Endothelial cell of umbilical vein (primary cell): ENCODE measurements around the gene CEACAM20. TPM values are rescaled to one million over a fixed set of nuclear protein-coding genes. Genes with fewer than 3 reads are reported as not detected.

Experiments
- BruUV-seq: library from RNA; stranded (reverse); fragments of 400-500 nt; replicated peaks from 2 replicates; lab custom pipeline; 2021; lab: Mats Ljungman, UMichigan
- CTCF ChIA-PET: fragments of 300-600, 350-600 bp; sonication (Branson Sonifier 250); formaldehyde crosslinking; loops from one replicate; lab custom pipeline; 2021; ENCODE audit warnings: antibody characterized with exemption, inconsistent platforms; lab: Charles Lee
- POLR2A ChIA-PET: fragments of 300-600, 350-600 bp; sonication (Branson Sonifier 250); formaldehyde crosslinking; loops from one replicate; lab custom pipeline; 2021; ENCODE audit warnings: antibody characterized with exemption, inconsistent platforms; lab: Charles Lee
- DNase-seq: peaks from one replicate; pipeline ENCODE4 v3.0.0-alpha.2; 2011; ENCODE audit warnings: low read depth, low spot score
- FAIRE-seq: peaks from 2 replicates; lab custom pipeline; 2011; peaks lifted over from hg19 to GRCh38; lab: Jason Lieb, UNC
- H2AFZ ChIP-seq: 2 replicates; pipeline ENCODE4 v1.6.0; 2012; ENCODE audit warnings: low read depth, low read length, control low read depth, inconsistent platforms
- H3K27ac ChIP-seq: 2 replicates; pipeline ENCODE4 v1.5.1; 2011; ENCODE audit warnings: low read depth, mild to moderate bottlenecking, control low read depth, low read length, moderate library complexity; ENCODE audit not compliant: insufficient read depth
- H3K27me3 ChIP-seq, 2 experiments: 2 replicates each; pipeline versions ENCODE4 v1.6.0 to v1.6.1; 2011; ENCODE audit warnings: low read length in 2 of 2, mixed read lengths in 1 of 2; ENCODE audit not compliant: control insufficient read depth in 2 of 2, insufficient read depth in 2 of 2
- H3K36me3 ChIP-seq, 2 experiments: 2 replicates in 1 of 2; 3 replicates in 1 of 2; pipeline ENCODE4 v1.5.1; 2011; ENCODE audit warnings: low read length in 2 of 2, mild to moderate bottlenecking in 1 of 2, moderate library complexity in 1 of 2; ENCODE audit not compliant: control insufficient read depth in 2 of 2, insufficient read depth in 2 of 2; ENCODE audit errors: extremely low read depth in 1 of 2
- H3K4me1 ChIP-seq: 3 replicates; pipeline ENCODE4 v1.5.1; 2011; ENCODE audit warnings: mild to moderate bottlenecking, low read length; ENCODE audit not compliant: control insufficient read depth, insufficient read depth; ENCODE audit errors: extremely low read depth
- H3K4me2 ChIP-seq: 2 replicates; pipeline ENCODE4 v1.6.1; 2011; ENCODE audit warnings: low read length, control low read depth, mixed read lengths; ENCODE audit not compliant: insufficient read depth
- H3K4me3 ChIP-seq, 3 experiments: fragments of 200-600 bp in 1 of 3; sonication (generic), shearing (Covaris generic) in 1 of 3; replicated peaks in 1 of 3; 2 replicates each; pipeline ENCODE4 v1.5.1; 2011 to 2016; ENCODE audit warnings: control low read depth in 3 of 3, low read length in 3 of 3, mild to moderate bottlenecking in 2 of 3, inconsistent platforms in 1 of 3, low read depth in 1 of 3, moderate library complexity in 1 of 3; ENCODE audit not compliant: insufficient read depth in 1 of 3
- H3K79me2 ChIP-seq: 2 replicates; pipeline ENCODE4 v1.6.0; 2012; ENCODE audit warnings: low read length, inconsistent platforms; ENCODE audit not compliant: control insufficient read depth, insufficient read depth
- H3K9ac ChIP-seq: replicated peaks from 2 replicates; pipeline ENCODE3; 2011; ENCODE audit warnings: low read length, control low read depth; ENCODE audit not compliant: insufficient read depth; ENCODE audit errors: extremely low read depth
- H3K9me1 ChIP-seq: replicated peaks from 3 replicates; pipeline ENCODE4 v1.6.0; 2011; ENCODE audit warnings: mild to moderate bottlenecking, low read length; ENCODE audit not compliant: control insufficient read depth, insufficient read depth; ENCODE audit errors: extremely low read depth
- H3K9me3 ChIP-seq: replicated peaks from 2 replicates; pipeline ENCODE4 v1.5.1; 2012; ENCODE audit warnings: low read length, inconsistent platforms; ENCODE audit not compliant: control insufficient read depth, insufficient read depth
- H4K20me1 ChIP-seq: replicated peaks from 2 replicates; pipeline ENCODE3; 2011; ENCODE audit warnings: mild to moderate bottlenecking, low read length; ENCODE audit not compliant: control insufficient read depth, insufficient read depth; ENCODE audit errors: extremely low read depth
- EZH2 ChIP-seq: IDR thresholded peaks from 2 replicates; pipeline ENCODE4 v1.6.1; 2012; ENCODE audit warnings: borderline replicate concordance, low read depth, mild to moderate bottlenecking, moderate library complexity, low read length, inconsistent platforms; ENCODE audit not compliant: severe bottlenecking
- FOS ChIP-seq: IDR thresholded peaks from 2 replicates; pipeline ENCODE4 v1.6.1; 2011; ENCODE audit warnings: mild to moderate bottlenecking, low read length, moderate library complexity, borderline replicate concordance; ENCODE audit not compliant: insufficient read depth
- GATA2 ChIP-seq: IDR thresholded peaks from 2 replicates; pipeline ENCODE4 v1.7.0; 2011; ENCODE audit warnings: low read depth, mild to moderate bottlenecking, moderate library complexity, mixed read lengths, low read length; ENCODE audit not compliant: insufficient read length, insufficient read depth
- JUN ChIP-seq: IDR thresholded peaks from 2 replicates; pipeline ENCODE4 v1.6.1; 2011; ENCODE audit warnings: borderline replicate concordance, low read depth; ENCODE audit not compliant: insufficient read length, insufficient read depth
- MYC ChIP-seq: IDR thresholded peaks from one replicate; pipeline ENCODE4 v1.6.1; 2011; ENCODE audit warnings: mild to moderate bottlenecking, low read depth, low read length
- POLR2A ChIP-seq: IDR thresholded peaks from 2 replicates; pipeline ENCODE4 v1.6.1; 2012; ENCODE audit warnings: low read depth, mild to moderate bottlenecking, control low read depth, low read length
- POLR2AphosphoS5 ChIP-seq: IDR thresholded peaks from 2 replicates; pipeline ENCODE4 v1.6.1; 2012; ENCODE audit warnings: low read depth, mild to moderate bottlenecking, control low read depth, low read length, moderate library complexity; ENCODE audit not compliant: insufficient read depth
- dilution Hi-C: fragments of 300-500 bp; cut with MboI; formaldehyde crosslinking; loops from one replicate; pipeline ENCODE4 v1.15.0; 2019; ENCODE audit warnings: low sequenced_read_pairs; ENCODE audit not compliant: extremely low pct_ligation_motif_present
- intact Hi-C: fragments of 100-400 bp; cut with micrococcal nuclease; formaldehyde crosslinking; loops from one replicate; pipeline ENCODE4 v1.10.0; 2022
- polyA plus RNA-seq, 4 experiments: library from polyadenylated mRNA; depleted of rRNA in 3 of 4; stranded (reverse) in 3 of 4; unstranded in 1 of 4; fragments of >200 nt; gene quantifications; 2 replicates each; pipeline versions ENCODE4 v1.2.1 to v1.2.3, GENCODE V29; 2011 to 2012; ENCODE audit warnings: missing spikeins in 1 of 4
- total RNA-seq: library from RNA; stranded (reverse); gene quantifications from 2 replicates; pipeline ENCODE4 v1.2.3, GENCODE V29; 2021
- TF ChIP-seq, protein P1 (sequence below), 2 donors: IDR thresholded peaks; 1 replicate in 1 of 2; 2 replicates in 1 of 2; pipeline ENCODE4 v1.5.1; 2011; ENCODE audit warnings: low read length in 2 of 2, mild to moderate bottlenecking in 2 of 2, moderate library complexity in 2 of 2, control low read depth in 1 of 2, inconsistent platforms in 1 of 2, low read depth in 1 of 2; ENCODE audit not compliant: insufficient read depth in 1 of 2; ENCODE audit errors: extremely low read depth in 1 of 2
- TF ChIP-seq, protein P2 (sequence below): IDR thresholded peaks from 2 replicates; pipeline ENCODE4 v1.6.1; 2011; ENCODE audit not compliant: insufficient read depth, insufficient read length

The CEACAM20 gene
- total and polyA plus RNA-seq, 2 donors (not counting 3 experiments of a cell fraction or from before 2014, with no cell fraction given) = 0.06 TPM; not detected in 1

GRCh38 chr19:44557933-44558332 is 28.5 kb upstream of the CEACAM20 start:
- peaks cover 1 to 15% of the 10 kb centered on the region in 2 experiments for H3K27me3 ChIP-seq
- dilution Hi-C loops (no loop called here), intact Hi-C loops (no loop called here)
- no peak overlapping the region for H3K4me3 ChIP-seq
- no peak overlapping the region for H2AFZ ChIP-seq
- FAIRE-seq (peak; percentile 47), DNase-seq (no peak)
- no peaks in the 10 kb centered on the region for H3K4me1 ChIP-seq
- H4K20me1 ChIP-seq = no peaks in the 10 kb centered on the region
- BruUV-seq = no TSS peak
- H3K36me3 ChIP-seq = no peaks in the 10 kb centered on the region
- no peak overlapping the region for H3K9ac ChIP-seq
- H3K27ac ChIP-seq = no peak overlapping the region
- no peak for TF ChIP-seq POLR2AphosphoS5
- TF ChIP-seq POLR2A = no peak
- no peak for TF ChIP-seq MYC
- TF ChIP-seq GATA2 = no peak
- TF ChIP-seq JUN = no peak
- no peak for TF ChIP-seq FOS
- TF ChIP-seq EZH2 = no peak
- TF ChIP-seq, protein P1, sequence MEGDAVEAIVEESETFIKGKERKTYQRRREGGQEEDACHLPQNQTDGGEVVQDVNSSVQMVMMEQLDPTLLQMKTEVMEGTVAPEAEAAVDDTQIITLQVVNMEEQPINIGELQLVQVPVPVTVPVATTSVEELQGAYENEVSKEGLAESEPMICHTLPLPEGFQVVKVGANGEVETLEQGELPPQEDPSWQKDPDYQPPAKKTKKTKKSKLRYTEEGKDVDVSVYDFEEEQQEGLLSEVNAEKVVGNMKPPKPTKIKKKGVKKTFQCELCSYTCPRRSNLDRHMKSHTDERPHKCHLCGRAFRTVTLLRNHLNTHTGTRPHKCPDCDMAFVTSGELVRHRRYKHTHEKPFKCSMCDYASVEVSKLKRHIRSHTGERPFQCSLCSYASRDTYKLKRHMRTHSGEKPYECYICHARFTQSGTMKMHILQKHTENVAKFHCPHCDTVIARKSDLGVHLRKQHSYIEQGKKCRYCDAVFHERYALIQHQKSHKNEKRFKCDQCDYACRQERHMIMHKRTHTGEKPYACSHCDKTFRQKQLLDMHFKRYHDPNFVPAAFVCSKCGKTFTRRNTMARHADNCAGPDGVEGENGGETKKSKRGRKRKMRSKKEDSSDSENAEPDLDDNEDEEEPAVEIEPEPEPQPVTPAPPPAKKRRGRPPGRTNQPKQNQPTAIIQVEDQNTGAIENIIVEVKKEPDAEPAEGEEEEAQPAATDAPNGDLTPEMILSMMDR (IDR thresholded peaks at IDR 0.05; ENCODE audit: extremely low read depth in 1 of 2, insufficient read depth in 1 of 2, low read depth in 1 of 2, low read length in 2 of 2) = no peak
- TF ChIP-seq, protein P2, sequence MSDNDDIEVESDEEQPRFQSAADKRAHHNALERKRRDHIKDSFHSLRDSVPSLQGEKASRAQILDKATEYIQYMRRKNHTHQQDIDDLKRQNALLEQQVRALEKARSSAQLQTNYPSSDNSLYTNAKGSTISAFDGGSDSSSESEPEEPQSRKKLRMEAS = no peak
- no peaks in the 10 kb centered on the region for H3K9me1 ChIP-seq
- ChIA-PET POLR2A (no interaction called here), CTCF (interaction anchor here (0.7 kb wide), 1 partner anchor 13 kb away, joined by 4 read pairs; no protein-coding TSS in a partner anchor)
- H3K79me2 ChIP-seq = no peaks in the 10 kb centered on the region
- H3K9me3 ChIP-seq = no peaks in the 10 kb centered on the region
- H3K4me2 ChIP-seq = no peak overlapping the region
